IPS-NIHi11 (cell line): ENCODE results near the gene KYNU.
"Not testable (repeated sequence)": the region's sequence is repeated elsewhere in the genome, so short reads cannot be mapped to it uniquely, and the experiment has no call there.

Experiments
- DNase-seq: peaks from one replicate; pipeline ENCODE4 v3.0.0; 2012; ENCODE audit warnings: mixed read lengths, low spot score

KYNU gene

DNA sequence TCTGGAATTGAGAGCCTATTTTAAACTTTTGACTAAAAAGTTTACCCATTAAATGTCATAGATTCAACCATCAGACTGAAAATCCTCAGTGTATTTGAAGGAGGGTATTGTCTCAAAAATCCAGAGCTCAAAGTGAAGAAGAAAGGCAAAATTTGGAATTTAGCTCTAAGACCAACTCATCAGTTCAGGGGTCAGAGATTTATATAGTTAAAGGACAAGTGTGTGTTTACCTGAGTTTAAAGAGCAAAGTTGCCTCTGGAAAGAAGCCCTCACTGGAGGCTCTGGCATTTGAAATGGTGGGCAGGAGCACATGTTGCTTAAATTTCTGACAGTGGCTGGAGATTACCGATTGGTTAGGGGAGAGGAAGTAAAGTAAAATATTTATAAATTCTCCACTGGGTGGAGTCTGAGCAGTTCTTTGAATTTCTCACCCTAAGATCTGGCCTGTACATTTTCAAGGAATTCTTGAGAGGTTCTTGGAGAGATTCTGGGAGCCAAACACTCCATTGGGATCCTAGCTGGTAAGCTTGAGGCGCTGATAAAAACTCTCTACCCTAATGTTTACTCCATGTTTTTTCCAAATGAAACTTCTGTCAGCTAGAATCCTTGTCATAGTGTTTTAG lies at the start of gene KYNU:
TSS of gene KYNU (plus strand) at position 449 of the 623 bp plus-strand sequence. CDS start 7,704 bp downstream, outside the sequence.
- DNase-seq: no peak

DNA sequence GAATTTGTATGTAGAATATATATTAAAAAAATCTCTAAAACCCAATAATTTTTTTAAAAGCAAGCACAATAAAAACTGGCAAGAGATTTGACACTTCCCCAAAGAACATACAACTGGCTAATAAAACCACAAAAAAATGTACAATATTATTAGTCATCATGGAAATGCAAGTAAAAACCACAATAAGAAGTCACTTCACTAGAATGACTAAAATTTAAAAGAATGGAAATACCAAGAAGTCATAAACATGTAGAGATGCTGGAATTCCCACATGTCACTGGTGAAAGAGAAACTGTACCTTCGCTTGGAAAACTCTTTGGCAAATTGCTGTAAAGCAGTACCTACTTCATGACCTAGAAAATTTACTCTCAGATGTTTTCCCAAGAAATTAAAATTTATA lies 43.4 kb upstream of the KYNU start:
- DNase-seq: no peak

DNA sequence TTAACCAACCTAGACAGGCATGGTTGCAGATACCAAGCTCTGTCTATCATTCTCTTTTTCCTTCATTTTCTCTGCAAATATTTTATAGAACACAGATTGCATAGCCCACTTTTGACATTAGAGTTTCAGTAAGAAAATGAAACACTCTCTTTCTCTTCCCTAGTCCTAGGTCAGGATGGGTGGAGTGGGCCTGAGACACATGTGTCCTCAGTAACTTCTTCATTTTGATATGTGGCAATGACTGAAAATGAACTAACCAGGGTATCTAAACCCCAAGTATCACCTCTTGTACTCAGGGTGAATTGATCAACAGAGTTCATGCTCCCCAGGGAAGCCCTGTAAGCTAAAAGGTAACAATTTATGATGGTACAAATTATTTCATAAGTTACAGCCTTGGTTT lies 37.0 kb upstream of the KYNU start:
- DNase-seq: no peak

DNA sequence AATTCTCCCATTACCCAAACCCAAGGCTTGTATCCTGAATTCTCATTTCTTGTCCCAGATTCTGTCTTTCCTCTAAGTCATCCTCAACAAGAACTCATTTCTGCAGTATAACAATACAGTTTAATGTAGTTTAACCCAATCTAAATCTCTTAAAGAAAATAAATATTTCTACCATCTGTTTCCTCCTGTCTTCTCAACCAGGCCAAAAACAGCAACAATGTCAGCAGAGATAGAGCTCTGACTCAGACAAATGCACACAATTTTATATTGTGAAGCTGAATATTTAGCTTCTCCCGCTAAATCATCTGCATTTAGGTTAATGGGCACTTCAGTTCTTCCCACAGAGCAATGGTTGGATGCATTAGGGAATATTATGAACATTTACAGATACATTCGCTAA lies 35.7 kb upstream of the KYNU start:
- DNase-seq: no peak

DNA sequence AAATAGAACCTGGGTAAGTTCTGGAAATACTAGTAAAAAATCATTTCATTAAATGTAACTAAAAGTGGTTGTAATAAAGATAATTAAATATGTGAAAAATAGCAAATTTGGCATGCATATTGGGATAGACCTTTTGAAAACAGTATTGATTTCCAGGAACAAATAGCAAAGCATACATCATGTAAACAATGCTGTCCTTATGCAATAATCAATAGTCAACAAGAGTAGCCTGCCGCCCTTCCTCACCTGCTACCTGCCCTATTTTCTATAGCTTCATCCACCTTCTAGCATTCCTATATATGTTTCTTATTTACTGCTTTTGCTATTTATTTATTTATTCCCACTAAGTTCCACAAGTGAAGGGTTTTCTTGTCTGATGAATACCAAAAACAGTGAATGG lies 35.1 kb upstream of the KYNU start:
- DNase-seq: no peak

DNA sequence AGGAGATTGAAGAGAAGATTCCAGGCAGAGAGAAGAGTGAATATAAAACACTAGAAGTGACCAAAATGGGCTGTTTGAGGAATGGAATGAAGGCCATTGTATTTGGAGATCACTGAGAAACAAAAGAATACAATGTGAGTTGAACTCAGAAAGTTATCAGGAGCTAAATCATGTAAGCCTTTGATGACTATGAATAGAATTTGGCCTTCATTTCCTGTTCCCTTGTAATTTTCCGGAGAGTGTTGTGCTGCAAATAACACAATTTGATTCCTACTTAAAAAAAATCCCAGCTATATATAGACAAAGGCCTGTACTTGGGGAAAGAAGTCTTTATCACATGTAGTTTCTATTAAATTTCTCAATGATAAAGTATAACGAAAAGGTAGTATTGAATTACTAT lies 33.7 kb upstream of the KYNU start:
- no peak for DNase-seq

DNA sequence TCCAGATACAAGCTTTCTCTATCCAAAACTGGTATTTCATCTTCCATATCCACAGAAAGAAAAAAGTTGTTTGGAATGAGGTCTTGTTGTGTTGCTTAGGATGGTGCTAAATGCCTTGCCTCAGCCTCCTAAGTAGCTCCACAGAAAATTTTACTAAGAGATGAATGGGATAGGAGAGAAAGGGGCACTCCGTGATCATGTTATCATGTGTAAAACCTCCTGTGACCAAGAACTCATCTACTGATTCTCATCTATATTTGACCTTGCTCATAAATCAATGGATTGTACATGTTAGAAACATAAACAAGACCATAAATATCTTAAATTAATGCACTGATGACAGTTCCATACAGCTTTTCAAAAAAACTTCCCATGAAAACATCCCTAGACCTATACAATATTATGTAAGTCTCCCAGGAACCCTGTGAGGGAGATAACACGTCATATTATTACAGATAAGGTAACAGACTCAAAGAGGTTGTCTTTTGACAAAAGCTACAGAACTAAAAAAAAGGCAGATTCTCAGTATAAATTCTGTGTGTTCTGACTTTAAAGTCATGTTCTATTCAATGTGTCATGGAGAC lies 29.3 kb upstream of the KYNU start:
- DNase-seq: no peak

DNA sequence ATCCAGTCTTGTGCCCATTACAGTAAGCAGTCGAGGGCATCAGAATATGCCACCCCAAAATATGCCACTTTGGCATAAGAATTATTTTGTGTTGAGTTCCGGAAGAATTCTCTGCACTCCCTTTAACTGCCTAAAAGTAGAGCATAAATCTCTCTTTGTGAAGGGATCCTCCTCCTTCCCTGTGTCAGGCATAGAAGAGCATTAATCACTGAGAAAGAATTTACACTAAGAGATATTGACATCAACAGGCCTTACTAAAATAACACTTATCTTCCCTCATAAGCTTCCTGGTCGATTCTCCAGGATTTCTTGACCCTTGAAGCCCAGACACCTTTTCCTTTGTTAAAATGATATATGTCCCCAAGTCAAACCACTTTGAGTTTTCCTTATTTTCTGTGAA lies 27.6 kb upstream of the KYNU start:
- DNase-seq: no peak

DNA sequence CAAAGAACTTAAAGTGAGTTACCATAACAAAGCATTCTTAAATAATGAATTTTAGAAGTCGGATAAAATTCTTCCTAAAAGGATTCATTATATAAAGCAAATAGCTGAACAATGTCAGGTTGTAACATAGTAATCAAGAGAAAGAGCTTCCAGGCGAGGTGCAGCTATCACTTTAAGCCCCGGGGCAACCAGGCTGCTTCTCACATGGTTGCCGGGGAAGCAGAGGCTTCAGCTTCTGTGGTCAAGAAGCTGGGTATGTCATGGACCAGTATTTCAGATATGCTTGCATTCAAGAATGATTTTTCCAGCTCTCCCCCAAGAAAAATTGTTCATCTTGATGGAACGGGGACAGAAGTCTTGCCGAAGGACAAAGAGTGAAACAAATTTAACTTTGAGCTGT lies 23.6 kb upstream of the KYNU start:
- DNase-seq: no peak

DNA sequence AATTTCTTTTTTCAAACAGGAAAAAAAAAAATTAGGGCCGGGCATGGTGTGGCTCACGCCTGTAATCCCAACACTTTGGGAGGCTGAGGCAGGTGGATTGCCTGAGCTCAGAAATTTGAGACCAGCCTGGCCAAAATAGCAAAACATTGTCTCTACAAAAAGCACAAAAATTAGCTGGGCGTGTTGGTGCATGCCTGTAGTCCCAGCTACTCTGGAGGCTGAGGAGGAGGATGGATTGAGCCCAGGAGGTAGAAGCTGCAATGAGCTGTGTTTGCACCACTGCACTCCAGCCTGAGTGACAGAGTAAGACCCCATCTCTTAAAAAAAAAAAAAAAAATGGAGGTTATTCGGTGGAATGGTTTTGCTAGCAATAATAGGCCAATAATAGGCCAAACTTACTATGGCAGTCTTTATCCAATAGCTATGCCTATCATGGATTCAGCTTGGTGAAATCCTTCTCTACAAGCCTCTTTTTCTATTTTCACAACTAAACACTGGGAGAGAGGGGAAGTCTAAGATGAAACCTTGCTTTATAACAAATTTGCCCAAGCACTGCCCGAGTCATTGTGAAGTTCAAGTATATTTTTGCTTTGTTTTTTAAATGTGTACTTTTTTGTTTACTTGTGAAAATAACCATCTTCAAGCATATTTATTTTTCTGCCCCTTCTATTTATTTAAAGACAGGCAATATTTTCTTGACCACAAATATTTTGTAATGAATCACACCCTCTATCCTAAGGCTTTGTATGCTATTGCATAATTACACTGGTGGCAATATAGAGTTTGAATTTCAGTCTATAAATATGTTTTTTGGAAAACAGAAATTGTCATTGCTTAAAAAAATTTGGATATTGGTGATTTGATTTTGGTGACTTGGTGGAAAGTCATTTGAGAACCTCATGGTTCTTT lies 20.0 kb upstream of the KYNU start:
- DNase-seq: no peak

DNA sequence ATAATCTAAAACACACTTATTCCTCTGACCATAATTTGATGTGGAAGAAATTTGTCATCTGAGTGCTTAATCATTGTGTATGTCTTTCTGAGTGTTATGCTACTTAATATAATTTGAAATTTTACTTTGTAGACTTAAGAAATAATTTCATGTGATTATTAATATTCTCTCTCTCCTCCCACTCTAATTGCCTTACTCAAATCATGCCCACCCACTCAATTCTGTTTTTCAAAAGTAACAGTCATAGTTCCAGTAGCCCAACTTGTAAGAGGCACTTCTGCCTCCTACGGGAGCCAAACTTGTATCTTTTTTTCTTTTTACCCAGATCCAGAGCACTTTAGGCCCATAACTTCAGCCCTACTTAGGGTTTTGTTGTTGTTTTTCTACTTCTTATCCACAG lies 18.5 kb upstream of the KYNU start:
- DNase-seq: no peak

DNA sequence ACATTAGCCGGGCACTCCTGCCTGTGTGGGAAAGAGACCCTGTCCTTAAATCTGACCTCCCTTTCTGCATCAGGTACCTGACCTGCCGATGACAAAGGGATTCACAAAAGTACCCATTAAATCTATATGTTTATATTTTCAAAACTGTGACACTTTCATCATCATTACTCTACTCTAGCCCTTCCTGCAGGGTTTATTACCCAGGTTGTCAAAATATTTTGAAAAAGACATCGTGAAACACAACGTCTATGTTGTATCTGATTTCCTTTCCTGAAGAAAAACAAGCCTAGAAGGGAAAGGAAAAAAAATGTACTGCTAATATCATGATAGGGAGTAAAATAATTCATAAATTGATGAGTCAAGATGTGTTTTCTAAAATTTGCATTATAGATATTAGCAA lies 15.2 kb upstream of the KYNU start:
- no peak for DNase-seq

DNA sequence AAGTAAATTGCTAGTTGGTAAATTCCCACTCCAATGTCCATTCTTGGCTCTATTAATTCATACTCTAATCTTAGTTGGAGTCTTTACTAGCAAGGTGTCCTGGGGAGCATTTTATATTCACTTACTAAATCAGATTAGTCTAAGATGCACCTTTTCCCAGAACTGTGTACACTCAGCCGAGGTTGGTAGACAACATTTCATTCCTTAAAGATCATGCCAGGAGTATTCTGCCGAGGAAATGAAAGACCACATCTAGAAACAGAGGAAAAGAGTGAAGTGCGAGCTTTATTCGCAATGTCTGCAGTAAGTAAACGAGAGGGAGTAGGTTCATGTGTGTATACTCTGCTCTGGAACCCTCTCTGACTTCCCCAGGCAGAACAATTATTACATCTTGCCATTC lies 14.6 kb upstream of the KYNU start:
- DNase-seq: no peak

DNA sequence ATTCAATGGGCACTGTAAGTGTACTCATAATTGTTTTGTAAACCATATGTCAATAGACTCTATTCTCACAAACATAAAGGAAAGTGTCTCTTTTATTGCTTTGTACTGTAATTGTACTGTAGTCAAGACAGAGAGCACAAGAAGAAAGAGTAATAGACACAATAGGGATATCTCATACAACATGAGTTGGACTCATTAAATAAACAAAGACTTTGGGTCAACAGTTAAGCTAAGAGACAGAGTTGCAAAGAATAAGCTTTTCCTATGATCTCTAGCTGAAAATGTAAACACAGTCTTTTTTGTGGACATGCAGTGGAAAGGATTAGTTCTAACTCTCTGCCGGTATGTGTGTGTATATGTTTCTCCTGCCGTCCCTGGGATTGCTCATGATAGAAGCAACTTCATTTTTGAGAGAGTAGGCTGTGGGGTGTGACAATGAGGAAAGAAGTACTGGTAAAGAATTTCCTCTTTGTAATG lies 13.9 kb upstream of the KYNU start:
- no peak for DNase-seq

DNA sequence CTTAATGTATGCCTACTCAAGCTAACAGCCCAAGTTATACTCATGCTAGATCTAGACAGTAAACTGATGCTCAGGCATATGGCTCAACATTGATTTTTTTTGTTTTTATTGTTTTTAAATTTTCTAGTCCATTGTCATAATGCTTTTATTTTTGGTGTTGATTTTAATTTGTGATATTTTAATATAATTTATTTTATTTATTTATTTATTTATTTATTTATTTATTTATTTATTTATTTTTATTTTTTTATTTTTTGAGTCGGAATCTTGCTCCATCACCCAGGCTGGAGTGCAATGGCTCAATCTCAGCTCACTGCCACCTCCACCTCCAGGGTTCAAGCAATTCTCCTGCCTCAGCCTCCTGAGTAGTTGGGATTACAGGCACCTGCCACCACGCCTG lies 12.9 kb upstream of the KYNU start:
- DNase-seq: not testable (repeated sequence)

DNA sequence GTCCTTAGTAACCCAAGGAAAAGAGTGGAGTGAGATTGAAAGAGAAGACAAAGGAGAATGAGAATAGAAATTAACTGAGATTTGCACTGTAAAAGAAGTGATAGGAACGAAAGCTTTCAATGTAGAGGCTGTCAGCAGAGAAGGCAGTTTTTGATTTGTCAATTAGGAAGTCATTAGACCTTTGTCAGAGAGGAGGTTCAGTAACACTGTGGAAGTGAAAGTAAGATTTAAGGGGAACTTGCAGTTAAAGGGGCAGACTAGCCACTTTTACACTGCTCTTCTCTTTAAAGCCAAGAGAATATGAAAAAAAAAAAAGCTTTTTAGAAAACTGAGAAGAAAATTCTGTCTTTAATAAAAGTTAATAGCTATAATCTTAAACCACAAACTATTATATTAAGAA lies 11.5 kb upstream of the KYNU start:
- no peak for DNase-seq

DNA sequence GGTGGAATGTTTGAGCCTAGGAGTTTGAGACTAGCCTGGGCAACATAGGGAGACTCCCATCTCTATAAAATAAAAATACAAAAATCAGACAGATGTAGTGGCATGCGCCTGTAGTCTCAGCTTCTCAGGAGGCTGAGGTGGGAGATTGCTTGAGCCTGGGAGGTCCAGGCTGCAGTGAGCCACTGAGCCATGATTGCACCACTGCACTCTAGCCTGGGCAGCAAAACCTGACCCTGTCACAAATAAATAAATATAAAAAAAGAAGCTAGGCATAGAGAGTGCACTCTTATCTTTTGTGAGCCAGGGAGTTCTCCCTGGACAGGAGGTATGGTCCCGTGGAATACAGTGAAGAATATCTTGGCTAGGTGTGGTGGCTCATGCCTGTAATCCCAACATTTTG lies 11.0 kb upstream of the KYNU start:
- no peak for DNase-seq

DNA sequence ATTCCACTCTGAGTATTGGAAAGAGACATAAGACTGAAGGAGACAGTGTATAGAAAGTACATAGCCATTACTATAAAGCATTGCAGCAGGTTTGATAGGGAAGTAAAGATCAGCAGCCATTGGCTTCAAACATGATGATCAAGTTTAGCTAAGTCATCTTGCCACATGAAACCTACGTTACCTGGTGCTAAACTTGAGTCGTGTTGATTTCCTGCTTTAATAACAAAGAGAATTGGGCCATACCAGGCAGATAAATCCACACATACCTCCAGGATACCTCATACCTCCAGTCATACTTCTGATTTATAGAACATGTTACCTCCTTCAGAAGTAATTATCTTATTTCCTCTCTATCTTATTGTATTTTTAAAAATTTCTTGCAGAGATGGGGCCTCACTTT lies 10.3 kb upstream of the KYNU start:
- DNase-seq: no peak

DNA sequence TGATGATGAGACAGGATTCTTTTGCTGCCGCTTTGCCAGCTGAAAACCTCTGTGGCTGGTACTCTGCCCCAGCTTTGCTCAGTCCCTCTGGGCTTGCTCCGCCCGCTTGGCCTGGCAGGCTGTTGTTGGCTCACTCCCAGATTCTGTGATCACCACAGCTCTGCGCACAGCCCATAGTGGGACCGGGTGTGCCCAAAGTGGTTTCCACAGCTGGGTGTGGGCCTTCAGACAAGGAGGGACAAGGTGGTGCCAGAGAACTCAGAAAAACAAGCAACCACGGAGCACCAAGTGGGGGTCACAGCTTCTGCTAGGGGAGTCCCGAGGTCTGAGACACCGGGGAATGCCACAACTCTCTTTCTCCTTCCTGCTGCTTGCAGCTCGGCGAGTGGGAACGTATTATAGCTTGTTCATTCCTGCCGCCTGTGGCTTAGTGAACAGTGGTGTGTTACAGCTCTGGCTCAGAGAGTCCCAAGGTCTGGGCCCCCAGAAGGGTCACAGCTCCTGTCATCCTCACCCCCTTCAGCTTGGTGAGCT lies 9.2 kb upstream of the KYNU start:
- no peak for DNase-seq

DNA sequence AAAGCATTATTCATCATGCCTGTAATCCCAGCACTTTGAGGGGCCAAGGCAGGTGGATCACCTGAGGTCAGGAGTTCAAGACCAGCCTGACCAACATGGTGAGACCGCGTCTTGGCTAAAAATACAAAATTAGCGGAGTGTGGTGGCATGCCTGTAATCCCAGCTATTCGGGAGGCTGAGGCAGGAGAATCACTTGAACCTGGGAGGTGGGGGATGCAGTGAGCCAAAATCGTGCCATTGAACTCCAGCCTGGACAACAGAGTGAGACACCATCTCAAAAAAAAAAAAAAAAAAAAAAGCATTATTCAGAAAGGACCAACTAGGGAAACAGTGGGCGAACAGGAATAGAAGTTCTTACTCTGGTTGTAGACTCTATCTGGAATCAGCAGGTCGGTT lies 8.4 kb upstream of the KYNU start:
- DNase-seq: not testable (repeated sequence)

DNA sequence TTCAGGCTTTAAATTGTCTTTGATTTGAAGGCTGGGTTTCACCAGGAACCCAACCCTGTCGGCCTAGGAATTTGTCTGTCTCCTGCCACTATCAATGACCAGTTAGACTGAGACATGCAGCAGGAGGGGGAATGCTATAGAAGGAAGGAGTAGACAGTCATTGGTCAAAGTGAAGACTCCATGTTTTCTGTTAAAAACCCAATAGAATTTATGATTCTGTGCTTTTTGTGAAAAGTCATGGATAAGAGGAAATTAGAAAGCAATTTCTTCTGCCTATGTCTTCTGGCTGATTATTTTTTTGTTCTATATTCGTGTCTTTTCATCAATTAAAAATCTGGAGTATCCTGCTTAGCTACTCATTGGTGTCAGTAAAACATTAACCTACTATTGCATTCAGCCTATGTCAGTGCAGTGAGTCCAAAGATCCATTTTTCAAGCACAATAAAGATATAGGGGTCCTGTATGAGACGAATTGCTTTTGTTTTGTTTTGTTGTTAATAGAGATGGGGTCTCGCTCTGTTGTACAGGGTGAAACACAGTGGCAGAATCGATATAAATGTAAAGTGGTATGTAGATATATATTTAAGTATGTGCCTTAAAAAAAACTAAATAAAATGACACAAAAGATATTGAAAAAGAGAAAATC lies 7.9 kb upstream of the KYNU start:
- DNase-seq: no peak

DNA sequence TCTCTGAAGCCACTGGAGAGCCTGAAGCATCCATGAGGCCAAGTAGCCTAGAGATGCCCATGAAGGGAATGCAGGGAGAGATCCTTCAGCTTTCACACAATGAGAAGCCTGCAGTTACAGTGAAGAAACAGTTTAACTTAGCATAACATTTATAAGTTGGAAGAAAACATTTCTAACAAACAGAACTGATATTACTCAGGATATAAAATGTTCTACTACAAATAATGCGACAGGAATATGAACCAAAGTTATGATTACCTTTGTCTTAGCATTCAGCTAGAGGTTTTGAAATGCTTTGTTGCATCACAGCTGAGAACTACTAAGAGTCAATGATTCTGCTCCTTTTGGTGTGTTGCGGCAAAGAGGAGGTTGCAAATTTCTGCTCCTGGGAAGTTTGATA lies 6.9 kb upstream of the KYNU start:
- DNase-seq: no peak
